HG03565 (cell line): ENCODE measurements around the gene RANBP9.
A peak's percentile ranks its signal among the peaks of the same experiment; 100 is the strongest.

Experiments
- ATAC-seq: cut with Tn5 transposase; IDR thresholded peaks from one replicate; pipeline ENCODE4 v1.9.1; 2021; ENCODE audit warnings: mild to moderate bottlenecking, moderate library complexity; ENCODE audit not compliant: unreplicated experiment

The RANBP9 gene

DNA sequence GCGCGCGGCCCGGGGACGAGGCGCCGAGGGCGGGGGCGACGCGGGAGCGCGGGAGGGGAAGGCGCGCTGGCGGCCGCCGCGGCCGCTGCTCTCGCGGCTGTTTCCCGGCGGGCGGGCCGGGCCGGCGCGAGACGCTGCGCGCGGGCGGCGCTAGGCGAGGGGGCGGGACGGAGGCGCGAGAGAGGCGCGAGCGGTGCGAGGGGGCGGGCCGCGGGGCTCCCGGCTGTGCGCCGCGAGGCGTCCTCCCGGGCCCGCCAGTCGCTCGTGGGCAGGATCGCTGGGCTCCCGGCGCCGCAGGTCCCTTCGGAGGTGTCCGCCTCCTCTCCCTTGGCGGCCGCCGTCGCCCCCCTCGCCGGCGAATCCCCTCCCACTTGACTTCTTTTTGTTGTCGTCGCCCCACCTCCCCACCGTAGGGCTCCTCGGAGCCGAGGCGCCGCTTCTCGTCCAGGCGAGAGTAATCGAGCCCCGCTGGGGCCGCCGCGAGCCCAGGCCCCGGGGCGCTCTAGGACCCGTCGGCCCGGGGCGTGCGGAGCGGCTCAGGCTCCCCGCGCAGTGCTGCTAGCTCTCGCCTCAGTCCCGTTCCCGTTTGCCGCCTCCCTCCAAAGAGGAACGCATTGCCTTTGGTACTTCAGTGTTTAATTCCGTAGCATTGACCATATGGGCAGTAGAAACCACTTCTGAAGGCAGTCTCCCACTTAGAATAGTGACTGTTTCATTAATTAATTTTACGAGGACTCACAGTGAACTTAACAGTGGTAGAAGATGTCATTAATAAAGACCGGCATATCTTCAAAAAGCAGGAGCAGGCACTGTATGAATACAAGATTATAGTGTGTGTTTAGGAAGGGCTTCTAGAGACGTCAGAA lies at the start of gene RANBP9:
RANBP9 (minus strand) TSS at position 103 of the 866 bp plus-strand sequence. CDS start 330 bp downstream, outside the sequence.
- peak; percentile 58 for ATAC-seq

DNA sequence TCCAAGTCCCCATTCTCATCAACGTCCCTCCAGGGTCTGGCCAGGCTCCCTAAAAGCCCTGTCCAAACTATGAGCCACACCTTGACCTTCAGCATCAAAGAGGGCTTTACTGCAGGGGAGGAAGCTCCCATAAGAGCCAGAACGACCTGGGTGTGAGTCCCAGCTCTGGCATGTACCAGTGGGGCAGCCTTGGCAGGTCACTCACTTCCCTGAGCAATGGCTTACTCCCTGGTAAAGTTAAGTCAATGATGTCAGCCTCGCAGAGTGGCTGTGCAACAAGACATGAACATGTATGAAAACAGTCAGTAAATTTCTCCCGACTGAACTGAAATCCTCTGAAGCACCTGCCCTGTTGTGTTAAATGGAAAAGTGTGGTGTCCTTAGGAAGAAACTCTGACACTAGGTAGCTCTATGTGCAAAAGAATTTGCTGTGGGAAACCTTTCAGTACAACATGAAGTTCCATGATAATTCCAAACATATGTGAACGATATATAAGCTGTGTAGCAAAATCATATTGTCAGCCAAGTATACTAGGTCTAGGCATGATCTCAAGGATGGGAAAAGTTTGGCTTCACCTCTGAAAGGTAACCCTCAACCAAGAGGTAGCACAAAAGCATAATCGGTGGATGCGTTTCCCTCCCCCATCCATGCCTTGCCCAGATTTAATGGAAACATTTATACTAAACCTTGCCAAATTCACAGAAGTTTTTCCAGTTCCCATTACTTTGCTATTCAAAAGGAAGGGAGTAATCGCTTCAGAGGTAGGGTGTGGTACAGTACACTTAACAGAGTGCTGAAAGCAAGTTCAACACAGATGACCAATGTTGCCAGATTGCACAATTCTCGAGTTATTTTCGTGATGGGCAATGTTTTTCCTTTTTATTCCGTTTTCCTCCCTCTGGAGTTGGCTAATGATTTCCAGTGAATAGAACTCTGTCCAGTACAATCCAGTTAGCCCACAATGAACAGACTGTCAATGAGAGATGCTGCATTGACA lies 49.0 kb upstream of the RANBP9 start:
- no peak for ATAC-seq

DNA sequence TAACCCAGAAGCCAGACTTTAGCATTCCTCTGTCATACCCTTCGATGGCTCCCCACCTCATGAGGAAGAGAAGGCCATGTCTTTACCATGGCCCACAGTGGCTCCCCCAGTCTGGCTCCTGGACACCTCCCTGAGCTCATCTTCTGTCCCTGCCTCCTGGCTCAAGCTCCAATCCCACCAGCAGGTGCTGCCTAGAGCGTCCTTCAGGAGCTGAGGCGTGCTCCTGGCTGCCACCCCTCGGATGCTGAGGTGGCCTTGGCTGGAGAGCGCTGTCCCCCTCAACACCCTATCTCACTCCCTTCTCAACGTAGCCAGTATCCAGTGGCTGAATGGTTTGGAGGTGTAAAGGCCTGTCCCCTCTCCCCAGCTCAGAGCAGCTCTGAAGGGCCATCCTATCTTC lies 47.4 kb upstream of the RANBP9 start:
- ATAC-seq: no peak

DNA sequence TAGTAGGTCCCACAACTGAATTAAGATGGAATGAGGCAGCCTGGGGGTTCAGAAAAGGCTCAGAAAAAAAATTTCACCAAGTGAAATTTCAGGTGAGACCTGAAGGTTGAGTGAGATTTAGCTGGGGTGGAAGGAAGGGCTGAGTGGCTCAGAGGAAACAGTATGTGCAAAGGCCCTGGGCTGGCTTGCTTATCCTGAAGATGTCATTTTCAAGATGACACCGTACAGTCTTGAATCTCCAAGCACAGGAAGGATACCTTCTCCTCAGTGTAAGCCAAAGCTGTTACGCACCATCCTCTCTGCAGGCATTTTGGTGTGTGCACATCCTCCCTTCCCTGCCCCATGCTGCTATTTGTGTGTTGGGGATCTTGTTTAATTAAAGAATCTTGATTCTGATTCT lies 43.0 kb upstream of the RANBP9 start:
- no peak for ATAC-seq

DNA sequence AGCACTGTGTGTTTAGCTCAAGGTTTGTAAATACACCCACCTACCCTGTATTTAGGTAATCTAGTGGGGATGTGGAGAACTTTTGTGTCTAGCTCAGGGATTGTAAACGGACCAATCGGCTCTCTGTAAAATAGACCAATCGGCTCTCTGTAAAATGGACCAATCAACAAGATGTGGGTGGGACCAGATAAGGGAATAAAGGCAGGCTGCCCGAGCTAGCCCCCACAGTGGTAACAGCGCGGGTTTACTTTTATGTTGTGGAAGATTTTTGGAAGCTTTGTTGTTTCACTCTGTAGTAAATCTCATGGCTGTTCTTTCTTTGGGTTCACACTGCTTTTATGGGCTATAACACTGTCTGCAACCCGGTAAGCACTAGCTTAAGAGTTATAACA lies 32.1 kb upstream of the RANBP9 start:
- no peak for ATAC-seq

DNA sequence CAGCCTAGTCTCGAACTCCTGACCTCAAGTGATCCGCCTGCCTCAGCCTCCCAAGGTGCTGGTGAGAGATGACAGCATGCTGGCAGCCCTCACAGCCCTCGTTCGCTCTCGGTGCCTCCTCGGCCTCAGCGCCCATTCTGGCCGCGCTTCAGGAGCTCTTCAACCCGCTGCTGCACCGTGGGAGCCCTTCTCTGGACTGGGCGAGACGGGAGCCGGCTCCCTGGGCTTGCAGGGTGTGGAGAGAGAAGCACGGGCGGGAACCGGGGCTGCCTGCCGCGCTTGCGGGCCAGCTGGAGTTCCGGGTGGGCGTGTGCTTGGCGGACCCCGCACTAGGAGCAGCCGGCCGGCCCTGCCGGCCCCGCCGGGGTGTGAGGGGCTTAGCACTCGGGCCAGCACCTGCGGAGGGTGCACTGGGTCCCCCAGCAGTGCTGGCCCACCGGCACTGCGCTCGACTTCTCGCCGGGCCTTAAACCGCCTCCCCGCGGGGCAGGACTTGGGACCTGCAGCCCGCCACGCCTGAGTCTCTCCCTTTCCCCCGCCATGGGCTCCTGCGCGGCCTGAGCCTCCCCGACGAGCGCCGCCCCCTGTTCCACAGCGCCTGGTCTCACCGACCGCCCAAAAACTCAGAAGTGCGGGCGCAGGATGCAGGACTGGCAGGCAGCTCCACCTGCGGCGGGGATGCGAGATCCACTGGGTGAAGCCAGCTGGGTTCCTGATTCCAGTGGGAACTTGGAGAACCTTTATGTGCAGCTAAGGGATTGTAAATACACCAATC lies 31.5 kb upstream of the RANBP9 start:
- no peak for ATAC-seq

DNA sequence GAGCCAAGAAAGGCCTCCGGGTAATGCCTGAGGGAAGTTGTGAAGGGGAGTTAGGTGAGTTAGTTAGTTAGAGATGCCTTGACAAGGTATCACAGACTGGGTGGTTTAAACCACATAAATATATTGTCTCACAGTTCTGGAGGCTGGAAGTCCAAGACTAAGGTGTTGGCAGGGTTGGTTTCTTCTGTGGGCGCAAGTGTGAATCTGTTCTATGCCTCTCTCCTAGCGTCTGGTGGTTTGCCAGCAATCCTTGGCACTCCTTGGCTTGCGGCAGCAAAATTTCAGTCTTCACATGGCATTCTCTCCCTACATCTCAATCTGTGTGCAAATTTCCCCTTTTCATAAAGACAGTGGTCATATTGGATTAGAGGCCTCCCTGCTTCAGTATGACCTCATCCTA lies 29.7 kb upstream of the RANBP9 start:
- no peak for ATAC-seq

DNA sequence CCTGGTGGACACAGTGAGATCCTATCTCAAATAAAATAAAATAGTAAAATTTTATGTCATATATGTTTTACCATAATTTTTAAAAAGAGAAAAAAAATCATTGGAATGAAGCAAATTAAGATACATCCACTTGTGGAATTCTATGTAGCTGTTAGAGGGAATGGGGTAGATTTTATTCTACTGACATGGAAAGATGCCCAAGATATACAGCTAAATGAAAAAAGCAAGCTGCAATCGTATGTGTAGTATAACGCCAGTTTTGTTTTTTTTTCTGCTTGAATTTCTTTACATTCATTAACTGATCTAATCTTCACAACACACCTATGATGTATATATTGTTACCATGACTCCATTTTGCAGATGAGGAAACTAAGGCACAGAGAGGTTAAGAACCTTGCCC lies 23.4 kb upstream of the RANBP9 start:
- no peak for ATAC-seq

DNA sequence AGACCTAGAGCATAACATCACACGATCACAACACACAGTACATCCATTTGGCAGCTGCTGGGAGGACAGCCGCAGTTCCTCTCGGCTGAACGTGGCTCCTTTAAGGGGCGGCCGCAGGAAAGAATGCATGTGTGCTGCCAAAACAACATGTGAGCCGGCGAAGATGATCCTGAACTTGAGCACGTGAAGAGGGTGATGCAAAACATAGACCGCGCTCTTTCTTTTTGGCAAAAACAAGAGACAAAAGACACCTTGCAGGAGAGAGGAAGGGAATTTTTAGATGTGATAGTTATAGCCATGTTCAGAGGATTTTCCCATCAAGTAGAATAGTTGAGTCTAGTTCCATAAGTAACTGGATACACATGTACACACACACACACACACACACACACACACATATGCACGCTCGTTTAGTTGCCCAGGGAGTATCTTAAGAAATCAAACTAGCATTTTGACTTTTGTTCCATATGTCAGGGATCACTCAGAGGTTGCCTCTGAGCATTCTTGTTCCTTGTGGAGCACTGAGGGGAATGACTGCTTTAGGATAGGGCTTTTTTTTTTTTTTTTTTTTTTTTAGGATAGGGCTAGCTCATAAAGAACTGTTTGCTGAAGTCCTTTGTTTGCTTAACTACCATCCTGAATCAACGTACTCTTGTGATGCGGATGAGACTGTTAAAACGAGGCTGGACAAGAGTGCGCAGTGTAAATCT lies 21.7 kb upstream of the RANBP9 start:
- no peak for ATAC-seq

DNA sequence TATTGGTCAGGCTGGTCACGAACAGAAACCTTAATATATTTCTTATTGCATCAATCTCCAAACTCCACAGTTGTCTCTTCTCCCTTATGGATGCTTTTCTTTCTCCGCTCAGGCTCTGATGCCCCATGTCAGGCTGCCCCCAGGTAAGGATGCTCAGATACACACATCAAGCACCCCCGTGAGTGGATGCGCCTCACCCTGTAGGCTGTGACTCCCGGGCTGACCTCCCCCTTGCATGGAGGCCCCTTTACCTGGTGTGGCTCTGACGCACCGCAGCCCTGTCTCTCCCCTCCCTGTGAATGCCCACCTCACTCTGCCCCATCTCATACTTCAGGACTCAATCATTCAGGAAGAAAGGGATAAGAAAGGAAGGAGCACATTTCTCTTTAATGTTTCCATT lies 19.1 kb upstream of the RANBP9 start:
- ATAC-seq: no peak

DNA sequence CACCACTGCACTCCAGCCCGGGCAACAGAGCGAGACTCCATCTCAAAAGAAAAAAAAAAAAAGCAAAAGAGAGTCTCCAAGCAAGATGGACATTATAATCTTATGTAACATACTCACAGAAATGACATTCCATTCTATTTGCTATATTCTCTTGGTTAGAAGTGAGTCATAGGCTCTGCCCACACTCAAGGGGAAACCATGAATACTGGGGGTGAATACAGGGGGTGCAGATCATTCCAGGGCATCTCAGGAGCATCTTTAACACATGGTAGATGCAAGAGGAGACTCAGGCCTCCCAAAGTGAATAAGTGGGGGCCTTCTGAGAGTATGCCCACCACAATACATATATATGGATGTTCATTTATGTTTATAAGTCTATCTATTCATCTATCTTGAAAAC lies 18.3 kb upstream of the RANBP9 start:
- no peak for ATAC-seq

DNA sequence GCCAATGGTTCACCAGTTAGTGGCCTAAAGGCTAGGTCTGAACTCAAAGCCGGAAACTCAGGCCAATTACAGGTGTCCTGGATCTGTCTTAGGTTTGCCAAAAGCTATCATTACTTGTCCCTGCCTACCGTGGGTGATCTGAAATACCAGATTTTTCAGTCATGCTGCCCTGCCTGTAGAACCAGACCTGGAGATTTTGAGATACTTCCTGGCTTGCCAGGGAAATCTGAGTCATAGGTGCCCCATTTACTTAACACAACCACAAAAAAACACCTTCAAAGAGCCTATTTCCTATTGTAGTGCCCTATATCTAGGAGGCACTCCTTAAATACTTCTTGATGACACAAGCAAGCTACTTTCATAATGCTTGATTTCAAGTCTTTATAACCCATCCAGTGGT lies 13.9 kb upstream of the RANBP9 start:
- ATAC-seq: no peak

DNA sequence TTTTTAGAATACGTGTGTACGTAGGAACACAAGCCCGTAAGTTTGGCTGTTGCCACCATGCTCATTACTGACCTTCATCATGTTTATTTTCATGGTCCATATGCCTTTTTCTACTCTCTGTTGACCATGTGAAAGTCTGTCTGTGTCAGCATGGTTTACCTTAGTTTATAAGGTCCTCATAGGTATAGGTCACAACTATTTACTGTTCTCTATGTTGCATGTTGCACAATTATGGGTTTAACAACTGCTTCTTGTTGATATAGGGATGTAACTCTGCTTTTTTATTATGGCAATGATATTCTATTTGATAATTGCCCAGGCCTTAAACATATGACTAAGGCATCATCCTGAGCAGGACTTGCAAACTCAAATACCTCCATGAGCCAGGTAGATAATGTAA lies 13.4 kb upstream of the RANBP9 start:
- no peak for ATAC-seq

DNA sequence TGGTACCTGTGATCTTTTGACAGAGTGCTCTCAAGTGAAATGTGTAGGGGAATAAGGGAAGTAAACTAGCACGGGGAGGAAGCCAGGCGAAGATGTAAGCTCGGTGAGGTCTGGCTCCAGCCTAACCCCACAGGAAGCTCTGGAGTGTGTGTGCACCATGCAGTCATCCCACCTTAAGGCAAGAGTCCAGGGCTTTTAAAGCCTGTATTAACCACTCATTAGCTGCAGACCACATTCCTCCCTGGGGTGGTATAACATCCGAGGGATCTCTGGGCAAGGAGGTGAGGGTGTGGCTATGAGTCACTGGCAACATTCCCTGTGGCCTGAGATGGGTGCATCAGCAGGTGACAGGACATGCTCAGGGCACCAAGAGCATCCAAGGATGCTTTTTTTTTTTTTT lies 12.5 kb upstream of the RANBP9 start:
- no peak for ATAC-seq

DNA sequence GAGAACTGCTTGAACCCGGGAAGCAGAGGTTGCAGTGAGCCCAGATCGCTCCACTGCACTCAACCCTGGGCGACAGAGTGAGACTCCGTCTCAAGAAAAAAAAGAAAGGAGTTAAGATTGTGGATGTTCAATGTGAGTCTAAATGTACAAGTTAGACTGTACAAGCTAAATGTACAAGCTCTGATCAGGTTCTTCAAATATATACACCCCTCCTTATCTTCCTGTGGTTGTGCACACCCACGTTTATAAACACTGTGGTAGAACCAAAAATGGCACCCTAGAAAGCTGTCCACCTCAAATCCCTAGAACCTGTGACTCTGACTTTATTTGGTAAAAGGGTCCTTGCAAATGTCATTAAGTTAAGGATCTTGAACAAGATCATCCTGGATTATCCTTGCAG lies 11.2 kb upstream of the RANBP9 start:
- ATAC-seq: no peak

DNA sequence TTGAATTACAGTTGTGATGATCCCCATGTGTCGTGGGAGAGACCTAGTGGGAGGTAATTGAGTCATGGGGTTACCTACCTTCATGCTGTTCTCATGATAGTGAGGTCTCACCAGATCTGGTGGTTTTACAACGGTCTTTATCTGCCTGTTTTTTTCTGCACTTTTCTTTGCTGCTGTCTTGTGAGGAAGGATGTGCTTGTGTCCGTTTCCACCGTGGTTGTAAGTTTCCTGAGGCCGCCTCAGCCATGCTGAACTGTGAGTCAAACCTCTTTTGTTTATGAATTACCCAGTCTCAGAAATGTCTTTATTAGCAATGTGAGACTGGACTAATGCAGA lies 6.5 kb upstream of the RANBP9 start:
- ATAC-seq: no peak

DNA sequence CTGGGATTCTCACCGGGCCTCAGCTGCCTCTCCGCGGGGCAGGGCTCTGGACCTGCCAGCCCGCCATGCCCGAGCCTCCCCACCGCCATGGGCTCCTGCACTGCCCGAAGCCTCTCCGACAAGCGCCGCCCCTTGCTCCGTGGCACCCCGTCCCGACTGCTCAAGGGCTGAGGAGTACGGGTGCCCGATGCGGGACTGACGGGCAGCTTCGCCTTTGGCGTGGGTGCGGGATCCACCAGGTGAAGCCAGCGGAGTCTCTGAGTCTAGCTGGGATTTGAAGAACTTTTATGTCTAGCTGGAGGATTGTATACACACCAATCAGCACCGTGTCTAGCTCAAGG lies 5.3 kb upstream of the RANBP9 start:
- ATAC-seq: no peak

DNA sequence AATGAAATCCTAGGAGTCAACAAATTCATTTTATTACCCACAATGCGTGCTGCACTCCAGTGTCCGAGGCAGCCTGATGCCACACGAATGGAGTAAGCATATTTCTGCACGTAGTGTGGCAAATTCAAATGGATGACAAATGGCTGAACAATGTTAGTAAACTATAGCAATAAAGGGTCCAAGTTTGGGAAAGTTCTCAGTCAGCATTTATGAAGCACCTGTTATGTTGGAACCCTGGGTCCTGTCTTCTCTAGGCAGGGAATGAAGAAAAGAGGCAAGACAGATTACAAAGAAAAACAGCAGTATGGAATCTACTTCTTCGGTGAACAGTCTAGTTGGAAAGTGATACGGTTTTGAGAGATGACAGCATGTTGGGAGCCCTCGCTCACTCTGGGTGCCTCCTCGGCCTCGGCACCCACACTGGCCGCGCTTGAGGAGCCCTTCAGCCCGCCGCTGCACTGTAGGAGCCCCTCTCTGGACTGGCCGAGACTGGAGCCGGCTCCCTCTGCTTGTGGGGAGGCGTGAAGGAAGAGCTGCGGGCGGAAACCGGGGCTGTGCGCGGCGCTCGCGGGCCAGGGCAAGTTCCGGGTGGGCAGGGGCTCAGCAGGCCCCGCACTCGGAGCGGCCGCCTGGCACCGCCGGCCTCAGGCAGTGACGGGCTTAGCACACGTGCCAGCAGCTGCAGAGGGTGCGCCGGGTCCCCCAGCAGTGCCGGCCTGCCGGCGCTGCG lies 4.8 kb upstream of the RANBP9 start:
- ATAC-seq: no peak

DNA sequence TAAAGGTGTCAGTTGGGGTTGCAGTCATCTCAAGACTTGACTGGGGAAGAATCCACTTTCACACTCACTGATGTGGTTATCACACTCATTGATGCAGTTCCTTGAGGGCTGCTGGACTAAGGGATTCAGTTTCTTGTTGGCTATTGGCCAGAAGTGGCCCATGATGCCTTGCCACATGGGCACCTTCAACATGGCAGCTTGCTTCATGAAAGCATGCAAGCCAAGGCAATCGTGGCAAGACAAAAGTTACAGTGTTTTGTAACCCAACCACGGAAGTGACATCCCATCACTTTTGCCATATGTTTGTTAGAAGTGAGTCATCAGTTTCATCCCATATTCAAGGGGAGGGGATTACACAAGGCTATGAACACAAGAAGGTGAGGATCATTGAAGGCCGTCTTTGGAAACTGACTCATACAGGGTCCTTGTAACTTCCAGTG lies 3.8 kb upstream of the RANBP9 start:
- no peak for ATAC-seq

DNA sequence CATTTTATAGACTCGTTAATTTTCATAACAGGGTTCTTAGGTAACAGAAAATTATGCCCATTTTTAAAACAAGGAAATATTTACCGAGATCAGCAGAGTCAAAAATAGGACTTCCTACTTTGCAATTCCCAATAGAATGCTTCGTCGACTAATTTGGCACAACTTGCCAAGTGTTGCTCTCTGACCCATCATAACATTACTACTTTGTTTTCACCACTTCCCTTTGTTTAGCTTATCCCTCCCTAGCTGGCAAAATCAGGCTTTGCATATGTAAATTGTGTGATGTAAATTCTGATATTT lies 914 bp upstream of the RANBP9 start:
- no peak for ATAC-seq
